Bronchial epithelial cell (primary cell): Measurements from ENCODE around the gene CBX5. TPM values are rescaled to one million over a fixed set of nuclear protein-coding genes. Genes with fewer than 3 reads are reported as not detected.
"Not testable (repeated sequence)": the region's sequence is repeated elsewhere in the genome, so short reads cannot be mapped to it uniquely, and the experiment has no call there.

Source experiments
- DNase-seq: peaks from one replicate; pipeline ENCODE4 v3.0.0-alpha.2; 2010; ENCODE audit warnings: low read depth
- FAIRE-seq: peaks from 2 replicates; lab custom pipeline; 2011; peaks lifted over from hg19 to GRCh38; lab: Jason Lieb, UNC
- H3K27me3 ChIP-seq: 2 replicates; pipeline ENCODE4 v1.5.1; 2011; ENCODE audit warnings: low read length; ENCODE audit not compliant: control insufficient read depth, insufficient read depth
- H3K36me3 ChIP-seq: 2 replicates; pipeline ENCODE4 v1.5.1; 2011; ENCODE audit warnings: low read length; ENCODE audit not compliant: control insufficient read depth, insufficient read depth
- H3K4me3 ChIP-seq: 2 replicates; pipeline ENCODE4 v1.5.1; 2011; ENCODE audit warnings: mild to moderate bottlenecking, low read depth, low read length, control low read depth
- CTCF ChIP-seq: IDR thresholded peaks from 2 replicates; pipeline ENCODE4 v1.5.1; 2011; ENCODE audit warnings: mild to moderate bottlenecking, moderate library complexity, low read length, control low read depth, inconsistent platforms; ENCODE audit not compliant: insufficient read depth, severe bottlenecking
- total RNA-seq: library from RNA; depleted of rRNA; stranded (reverse); fragments of >200 nt; gene quantifications from 2 replicates; pipeline ENCODE4 v1.2.1, GENCODE V29; 2014

The CBX5 gene
- total RNA-seq, 1 donor from 2014 or later, result 13.2 TPM

GRCh38 chr12:54195080-54195736 lies 84.7 kb downstream of the CBX5 start:
- TF ChIP-seq CTCF, result no peak
- DNase-seq (no peak), FAIRE-seq (no peak)
- H3K36me3 ChIP-seq, result no peaks in the 10 kb centered on the region
- H3K27me3 ChIP-seq, result peaks cover 15% of the 10 kb centered on the region
- H3K4me3 ChIP-seq, result no peak overlapping the region

- H3K4me3 ChIP-seq, FAIRE-seq, H3K36me3 ChIP-seq, DNase-seq: not testable (repeated sequence)
- peaks cover 15% of the 10 kb centered on the region for H3K27me3 ChIP-seq
These were observed 85.3 kb downstream of the CBX5 start for GRCh38 chr12:54194611-54195010.

- no peak overlapping the region for H3K4me3 ChIP-seq
- peaks cover 15% of the 10 kb centered on the region for H3K27me3 ChIP-seq
- DNase-seq (no peak), FAIRE-seq (no peak)
- TF ChIP-seq CTCF, result no peak
- H3K36me3 ChIP-seq, result no peaks in the 10 kb centered on the region
These were observed 86.5 kb downstream of the CBX5 start for GRCh38 chr12:54193434-54193833.

- peak; percentile 63 for DNase-seq
- Histone ChIP-seq H3K4me3 (no peak overlapping the region), H3K27me3 (peaks cover 12% of the 10 kb centered on the region), H3K36me3 (peaks cover 2% of the 10 kb centered on the region)
- FAIRE-seq, result no peak
- peak; percentile 93 for TF ChIP-seq CTCF
These were observed 88.3 kb downstream of the CBX5 start for GRCh38 chr12:54191550-54192022.

GRCh38 chr12:54191126-54191525 lies 88.8 kb downstream of the CBX5 start:
- FAIRE-seq, result no peak
- H3K27me3 ChIP-seq, result peaks cover 9% of the 10 kb centered on the region
- no peak for TF ChIP-seq CTCF

GRCh38 chr12:54189198-54189539 lies 90.8 kb downstream of the CBX5 start:
- TF ChIP-seq CTCF, result no peak
- Histone ChIP-seq H3K4me3 (peak overlapping the region; percentile 78), H3K27me3 (peaks cover 5% of the 10 kb centered on the region), H3K36me3 (peaks cover 2% of the 10 kb centered on the region)
- DNase-seq (no peak), FAIRE-seq (no peak)

More at GRCh38 chr12:54191126-54191525, 88.8 kb downstream of the CBX5 start:
- H3K4me3 ChIP-seq, result no peak overlapping the region
- peaks cover 2% of the 10 kb centered on the region for H3K36me3 ChIP-seq
- peak; percentile 38 for DNase-seq
